ENCODE data around the gene LAMA3. TPM values are rescaled to one million over a fixed set of nuclear protein-coding genes. Genes with fewer than 3 reads are reported as not detected.

The LAMA3 gene
- total and polyA plus RNA-seq, 4 donors: 0.26 to 3.9 (median 0.37) TPM

GRCh38 chr18:23838801-23839366 is 149.6 kb downstream of the LAMA3 start:
- DNase-seq (ENCODE audit: low spot score): no peak
- H3K9ac ChIP-seq (ENCODE audit: low read depth in 1 of 2, low read length in 2 of 2): no peak overlapping the region
- 69% methylated on average over 7 of the region's 7 CpGs for WGBS
- no peaks in the 10 kb centered on the region for H3K4me1 ChIP-seq (ENCODE audit: control insufficient read depth in 4 of 4, insufficient read depth in 4 of 4, low read length in 3 of 4)
- H3K27me3 ChIP-seq (ENCODE audit: control insufficient read depth in 4 of 4, insufficient read depth in 4 of 4, low read length in 3 of 4): no peaks in the 10 kb centered on the region
- H3K36me3 ChIP-seq (ENCODE audit: control insufficient read depth in 4 of 4, insufficient read depth in 3 of 4, low read depth in 1 of 4, low read length in 3 of 4): no peaks in the 10 kb centered on the region
- no peaks in the 10 kb centered on the region for H3K9me3 ChIP-seq (ENCODE audit: control insufficient read depth in 4 of 4, low read length in 3 of 4)
- TF ChIP-seq RXRA (IDR thresholded peaks at IDR 0.05) (no peak), CTCF (IDR thresholded peaks at IDR 0.05; ENCODE audit: low read depth, low read length, missing input control) (no peak), RAD21 (IDR thresholded peaks at IDR 0.05) (no peak), TAF1 (conservative IDR thresholded peaks at IDR 0.05) (no peak), SP1 (IDR thresholded peaks at IDR 0.05) (no peak), NR2F2 (IDR thresholded peaks at IDR 0.05) (no peak), YY1 (IDR thresholded peaks at IDR 0.05) (no peak)
- no peak overlapping the region for H3K27ac ChIP-seq (ENCODE audit: low read depth in 1 of 2, low read length in 2 of 2)
- H3K4me3 ChIP-seq (ENCODE audit: low read depth in 1 of 3, low read length in 3 of 3): no peak overlapping the region

- Histone ChIP-seq H3K4me1 (ENCODE audit: control insufficient read depth in 4 of 4, insufficient read depth in 4 of 4, low read length in 3 of 4) (peaks cover 0 to 4% (median 1%) of the 10 kb centered on the region in 4 donors), H3K27me3 (ENCODE audit: control insufficient read depth in 4 of 4, insufficient read depth in 4 of 4, low read length in 3 of 4) (no peaks in the 10 kb centered on the region), H3K9me3 (ENCODE audit: control insufficient read depth in 4 of 4, low read length in 3 of 4) (no peaks in the 10 kb centered on the region), H3K4me3 (ENCODE audit: low read depth in 1 of 3, low read length in 3 of 3) (no peak overlapping the region), H3K36me3 (ENCODE audit: control insufficient read depth in 4 of 4, insufficient read depth in 3 of 4, low read depth in 1 of 4, low read length in 3 of 4) (no peaks in the 10 kb centered on the region), H3K27ac (ENCODE audit: low read depth in 1 of 2, low read length in 2 of 2) (no peak overlapping the region), H3K9ac (ENCODE audit: low read depth in 1 of 2, low read length in 2 of 2) (no peak overlapping the region)
- no peak for TF ChIP-seq JUND (IDR thresholded peaks at IDR 0.05)
- no peak for DNase-seq (ENCODE audit: low spot score)
- WGBS: 96% methylated on average over 14 of the region's 14 CpGs
These were observed 153.1 kb downstream of the LAMA3 start for GRCh38 chr18:23842305-23842704.

GRCh38 chr18:23844991-23845680 is 155.9 kb downstream of the LAMA3 start:
- H3K27ac ChIP-seq (ENCODE audit: low read depth in 1 of 2, low read length in 2 of 2): no peak overlapping the region
- WGBS: 79% methylated on average over 9 of the region's 9 CpGs
- H3K9me3 ChIP-seq (ENCODE audit: control insufficient read depth in 4 of 4, low read length in 3 of 4): no peaks in the 10 kb centered on the region
- H3K9ac ChIP-seq (ENCODE audit: low read depth in 1 of 2, low read length in 2 of 2): no peak overlapping the region
- no peak for DNase-seq (ENCODE audit: low spot score)
- TF ChIP-seq HNF4G (IDR thresholded peaks at IDR 0.05) (no peak), RAD21 (IDR thresholded peaks at IDR 0.05) (no peak), REST (IDR thresholded peaks at IDR 0.05) (no peak), ATF3 (IDR thresholded peaks at IDR 0.05) (no peak), FOXA2 (IDR thresholded peaks at IDR 0.05) (no peak), JUND (IDR thresholded peaks at IDR 0.05) (no peak), MAX (IDR thresholded peaks at IDR 0.05) (no peak), ZBTB33 (IDR thresholded peaks at IDR 0.05) (no peak), EGR1 (IDR thresholded peaks at IDR 0.05; ENCODE audit: low read depth in 2 of 2) (no peak), GABPA (IDR thresholded peaks at IDR 0.05 in 1 of 2, conservative IDR thresholded peaks at IDR 0.05 in 1 of 2) (no peak), FOXA1 (IDR thresholded peaks at IDR 0.05) (no peak), SP1 (IDR thresholded peaks at IDR 0.05) (no peak), YY1 (IDR thresholded peaks at IDR 0.05) (no peak), NR2F2 (IDR thresholded peaks at IDR 0.05) (no peak)
- no peak overlapping the region for H3K4me3 ChIP-seq (ENCODE audit: low read depth in 1 of 3, low read length in 3 of 3)
- peaks cover 0 to 5% (median 2%) of the 10 kb centered on the region in 4 donors for H3K4me1 ChIP-seq (ENCODE audit: control insufficient read depth in 4 of 4, insufficient read depth in 4 of 4, low read length in 3 of 4)
- H3K36me3 ChIP-seq (ENCODE audit: control insufficient read depth in 4 of 4, insufficient read depth in 3 of 4, low read depth in 1 of 4, low read length in 3 of 4): no peaks in the 10 kb centered on the region
- no peaks in the 10 kb centered on the region for H3K27me3 ChIP-seq (ENCODE audit: control insufficient read depth in 4 of 4, insufficient read depth in 4 of 4, low read length in 3 of 4)
